ENCODE measurements around the gene DMRTC2. TPM values are rescaled to one million over a fixed set of nuclear protein-coding genes. Genes with fewer than 3 reads are reported as not detected.

The DMRTC2 gene
- total RNA-seq, 4 donors from 2014 or later, result not detected

DNA sequence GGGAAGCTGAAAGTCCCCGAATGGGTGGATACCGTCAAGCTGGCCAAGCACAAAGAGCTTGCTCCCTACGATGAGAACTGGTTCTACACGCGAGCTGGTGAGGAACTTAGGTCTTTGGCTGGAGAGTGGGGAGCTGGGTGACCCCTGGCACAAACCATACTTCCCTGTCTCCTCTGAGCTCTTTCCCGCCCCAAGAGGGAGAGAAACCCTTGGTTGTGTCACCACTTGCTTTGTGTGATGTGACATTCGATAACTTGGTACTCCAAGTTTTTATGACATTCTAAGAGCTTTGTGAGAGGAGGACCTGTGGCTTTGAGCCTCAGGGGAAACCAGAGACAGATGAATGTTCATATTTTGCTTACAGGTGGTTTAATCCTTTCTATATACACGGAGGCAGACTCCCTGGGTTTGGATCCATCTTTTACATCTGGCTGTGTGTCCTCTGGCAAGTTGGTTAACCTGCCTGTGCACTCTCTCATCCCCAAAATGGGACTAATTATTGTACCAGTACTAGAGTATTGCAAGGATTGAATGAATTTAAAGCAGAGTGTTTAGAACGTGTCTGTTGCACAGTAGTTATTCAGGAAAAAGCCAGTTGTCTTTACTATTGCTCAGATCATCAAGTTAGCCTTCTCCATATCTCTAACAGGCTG is 16.4 kb downstream of the DMRTC2 start:
- Histone ChIP-seq H3K27ac (peak overlapping the region in 3 of 4 donors; percentile 95 to 96 (median 95)), H3K4me3 (peak overlapping the region; percentile 86 to 99), H3K9me3 (no peaks in the 10 kb centered on the region), H3K27me3 (no peaks in the 10 kb centered on the region), H3K36me3 (peaks cover 0 to 52% of the 10 kb centered on the region in 2 donors), H3K4me1 (peaks cover 4 to 62% (median 19%) of the 10 kb centered on the region in 3 donors)
- TF ChIP-seq, protein P1, sequence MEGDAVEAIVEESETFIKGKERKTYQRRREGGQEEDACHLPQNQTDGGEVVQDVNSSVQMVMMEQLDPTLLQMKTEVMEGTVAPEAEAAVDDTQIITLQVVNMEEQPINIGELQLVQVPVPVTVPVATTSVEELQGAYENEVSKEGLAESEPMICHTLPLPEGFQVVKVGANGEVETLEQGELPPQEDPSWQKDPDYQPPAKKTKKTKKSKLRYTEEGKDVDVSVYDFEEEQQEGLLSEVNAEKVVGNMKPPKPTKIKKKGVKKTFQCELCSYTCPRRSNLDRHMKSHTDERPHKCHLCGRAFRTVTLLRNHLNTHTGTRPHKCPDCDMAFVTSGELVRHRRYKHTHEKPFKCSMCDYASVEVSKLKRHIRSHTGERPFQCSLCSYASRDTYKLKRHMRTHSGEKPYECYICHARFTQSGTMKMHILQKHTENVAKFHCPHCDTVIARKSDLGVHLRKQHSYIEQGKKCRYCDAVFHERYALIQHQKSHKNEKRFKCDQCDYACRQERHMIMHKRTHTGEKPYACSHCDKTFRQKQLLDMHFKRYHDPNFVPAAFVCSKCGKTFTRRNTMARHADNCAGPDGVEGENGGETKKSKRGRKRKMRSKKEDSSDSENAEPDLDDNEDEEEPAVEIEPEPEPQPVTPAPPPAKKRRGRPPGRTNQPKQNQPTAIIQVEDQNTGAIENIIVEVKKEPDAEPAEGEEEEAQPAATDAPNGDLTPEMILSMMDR (IDR thresholded peaks at IDR 0.05), result no peak
- TF ChIP-seq EP300 (IDR thresholded peaks at IDR 0.05) (no peak), POLR2AphosphoS5 (IDR thresholded peaks at IDR 0.05) (no peak), POLR2A (IDR thresholded peaks at IDR 0.05) (no peak)
- WGBS, 2 donors (ENCODE audit: low coverage in 1 of 2), result 37 to 48% methylated on average over 2 to 8 of the region's 9 CpGs
- ATAC-seq, result no peak

DNA sequence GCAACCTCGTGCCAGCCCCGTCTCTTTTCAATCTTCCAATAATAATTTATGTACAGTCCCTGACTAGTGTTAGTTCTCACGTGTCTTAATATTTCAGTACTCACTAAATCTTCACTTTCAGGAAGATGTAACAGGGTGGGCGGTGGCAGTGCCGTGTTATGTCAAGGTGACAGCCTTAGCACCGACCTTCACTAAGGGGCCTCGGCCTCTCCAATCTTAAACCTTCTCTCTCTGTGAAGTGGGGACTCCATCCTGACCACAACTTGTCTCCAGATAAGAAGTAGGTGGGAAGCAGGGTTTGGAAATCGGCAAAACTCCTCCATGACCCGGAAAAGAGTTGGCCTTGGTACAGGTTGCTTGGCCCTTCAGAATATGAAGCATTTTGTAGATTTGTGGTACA is 17.0 kb downstream of the DMRTC2 start:
- Histone ChIP-seq H3K4me1 (peaks cover 4 to 68% (median 20%) of the 10 kb centered on the region in 3 donors), H3K27me3 (no peaks in the 10 kb centered on the region), H3K4me3 (no peak overlapping the region), H3K9me3 (no peaks in the 10 kb centered on the region), H3K36me3 (peaks cover 0 to 58% of the 10 kb centered on the region in 2 donors), H3K27ac (no peak overlapping the region)
- WGBS, 2 donors (ENCODE audit: low coverage in 1 of 2), result 69 to 82% methylated on average over 4 to 5 of the region's 9 CpGs
- ATAC-seq, result no peak
- no peak for TF ChIP-seq POLR2AphosphoS5 (IDR thresholded peaks at IDR 0.05)

DNA sequence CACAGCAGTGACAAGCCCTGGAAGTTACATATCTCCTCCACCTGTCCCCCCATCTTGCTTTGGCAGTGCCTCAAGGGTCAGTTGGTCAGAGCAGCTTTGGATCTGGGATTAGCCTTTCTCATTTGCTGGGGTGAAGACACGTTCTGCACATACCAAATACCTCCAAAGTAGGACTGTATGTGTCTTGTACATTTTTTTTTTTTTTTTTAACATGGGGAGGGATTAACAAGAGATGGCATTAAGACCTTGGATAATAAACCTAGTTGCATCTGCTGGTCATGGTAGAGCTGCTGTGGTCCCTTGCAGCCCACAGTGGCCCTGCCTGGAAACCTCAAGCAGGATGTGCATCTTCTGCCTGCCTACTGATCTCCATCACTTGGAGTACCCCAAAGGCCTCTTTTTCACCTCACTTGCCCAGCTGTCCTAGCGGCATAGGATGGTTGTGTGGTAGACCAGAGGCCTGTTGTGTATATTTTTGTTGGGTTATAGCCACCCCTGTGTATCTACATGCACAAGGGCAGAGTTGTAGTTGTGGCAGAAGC is 17.7 kb downstream of the DMRTC2 start:
- H3K9me3 ChIP-seq, result no peaks in the 10 kb centered on the region
- no peak overlapping the region for H3K27ac ChIP-seq
- peaks cover 4 to 74% (median 20%) of the 10 kb centered on the region in 3 donors for H3K4me1 ChIP-seq
- no peak overlapping the region for H3K4me3 ChIP-seq
- H3K36me3 ChIP-seq, result peaks cover 0 to 65% of the 10 kb centered on the region in 2 donors
- TF ChIP-seq POLR2AphosphoS5 (IDR thresholded peaks at IDR 0.05) (no peak), EP300 (IDR thresholded peaks at IDR 0.05) (no peak), POLR2A (IDR thresholded peaks at IDR 0.05) (no peak)
- TF ChIP-seq, protein P1 (IDR thresholded peaks at IDR 0.05), result no peak
- no peak for ATAC-seq
- WGBS, 2 donors (ENCODE audit: low coverage in 1 of 2), result 67% methylated on average over 1 to 2 of the region's 2 CpGs
- no peaks in the 10 kb centered on the region for H3K27me3 ChIP-seq

DNA sequence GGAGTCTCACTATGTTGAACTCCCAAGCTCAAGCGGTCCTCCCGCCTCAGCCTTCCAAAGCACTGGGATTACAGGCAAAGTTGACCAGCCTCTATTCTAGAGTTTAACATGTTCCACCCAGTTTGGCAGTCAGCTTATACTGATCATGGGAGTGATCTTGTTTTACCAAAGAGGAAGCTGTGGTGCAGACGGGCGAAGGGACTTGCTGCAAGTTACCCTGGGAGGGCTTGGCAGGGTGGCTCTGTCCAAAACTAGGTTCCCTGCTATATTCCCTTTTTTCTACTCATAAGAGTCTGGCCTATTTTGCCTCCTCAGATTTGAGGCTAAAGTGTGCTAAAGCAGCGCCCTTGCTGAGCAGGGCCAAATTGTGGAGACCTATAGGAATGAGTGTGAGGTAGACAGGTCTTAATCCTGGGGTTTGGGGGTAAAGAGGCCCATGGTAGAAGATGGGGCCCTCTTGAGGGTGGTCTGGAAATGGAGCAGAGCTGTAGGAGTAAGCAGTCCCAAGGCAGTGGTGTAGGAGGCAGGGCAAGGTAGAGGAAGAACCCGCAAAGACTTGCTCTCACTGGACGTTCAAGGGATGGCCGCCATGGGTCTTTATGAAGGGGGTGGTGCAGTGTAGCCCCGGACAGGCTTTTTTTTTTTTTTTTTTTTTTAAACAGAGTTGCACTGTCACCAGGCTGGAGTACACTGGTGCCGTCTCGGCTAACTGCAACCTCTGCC is 18.5 kb downstream of the DMRTC2 start:
- TF ChIP-seq POLR2AphosphoS5 (IDR thresholded peaks at IDR 0.05) (no peak), EP300 (IDR thresholded peaks at IDR 0.05) (no peak), POLR2A (IDR thresholded peaks at IDR 0.05) (no peak)
- TF ChIP-seq, protein P1 (IDR thresholded peaks at IDR 0.05), result no peak
- no peak for ATAC-seq
- no peaks in the 10 kb centered on the region for H3K27me3 ChIP-seq
- H3K4me3 ChIP-seq, result no peak overlapping the region
- H3K36me3 ChIP-seq, result peaks cover 0 to 72% of the 10 kb centered on the region in 2 donors
- 74 to 82% methylated on average over 5 to 7 of the region's 11 CpGs for WGBS, 2 donors (ENCODE audit: low coverage in 1 of 2)
- no peak overlapping the region for H3K27ac ChIP-seq
- H3K4me1 ChIP-seq, result peaks cover 4 to 80% (median 20%) of the 10 kb centered on the region in 3 donors
- no peaks in the 10 kb centered on the region for H3K9me3 ChIP-seq

DNA sequence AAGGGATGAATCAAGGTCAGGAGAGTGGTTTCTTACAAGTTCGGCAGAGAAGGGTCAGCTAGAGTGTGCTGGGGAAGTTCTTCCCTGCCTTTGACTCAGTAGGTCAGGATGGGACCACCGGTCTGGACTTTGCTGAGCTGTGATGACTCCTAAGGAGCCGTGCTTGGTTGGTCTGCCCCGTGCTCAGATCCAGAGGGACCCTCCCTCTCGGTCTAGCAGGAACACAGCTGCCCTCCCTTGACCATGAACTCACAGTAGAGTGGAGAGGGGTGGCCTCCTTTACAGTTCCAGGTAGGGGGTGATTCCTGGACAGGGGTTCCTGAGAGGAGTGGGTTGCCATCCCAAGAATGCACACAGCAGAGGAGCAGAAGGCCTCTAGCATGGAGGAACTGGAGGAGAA is 19.5 kb downstream of the DMRTC2 start:
- WGBS, 2 donors (ENCODE audit: low coverage in 1 of 2), result no CpG with 5 or more reads among the region's 5 CpGs
- H3K36me3 ChIP-seq, result peaks cover 0 to 82% of the 10 kb centered on the region in 2 donors

More for the DNA sequence above, 19.5 kb downstream of the DMRTC2 start:
- Histone ChIP-seq H3K9me3 (no peaks in the 10 kb centered on the region), H3K4me1 (peaks cover 4 to 83% (median 20%) of the 10 kb centered on the region in 3 donors), H3K4me3 (no peak overlapping the region), H3K27me3 (no peaks in the 10 kb centered on the region), H3K27ac (no peak overlapping the region)
- TF ChIP-seq POLR2A (IDR thresholded peaks at IDR 0.05) (no peak), EP300 (IDR thresholded peaks at IDR 0.05) (no peak), POLR2AphosphoS5 (IDR thresholded peaks at IDR 0.05) (no peak)
- TF ChIP-seq, protein P1 (IDR thresholded peaks at IDR 0.05), result no peak
- ATAC-seq, result no peak
